Parathyroid adenoma (tissue), 2 donors: ENCODE measurements around the gene VPS72.

ENCODE experiments used
- H2AFZ ChIP-seq: fragments of 300-600 bp; sonication (generic); one replicate; pipeline ENCODE4 v1.7.0; 2017; ENCODE audit warnings: antibody characterized with exemption, mild to moderate bottlenecking
- H3K27ac ChIP-seq: fragments of 300-600 bp; sonication (generic); one replicate; pipeline ENCODE4 v1.7.0; 2017
- H3K27me3 ChIP-seq: fragments of 300-600 bp; sonication (generic); one replicate; pipeline ENCODE4 v1.7.0; 2017; ENCODE audit warnings: low read length; ENCODE audit not compliant: control insufficient read depth, insufficient read depth
- H3K36me3 ChIP-seq: fragments of 300-600 bp; sonication (generic); one replicate; pipeline ENCODE4 v1.7.0; 2017; ENCODE audit warnings: low read length; ENCODE audit not compliant: control insufficient read depth, insufficient read depth
- H3K4me1 ChIP-seq: fragments of 300-600 bp; sonication (generic); one replicate; pipeline ENCODE4 v1.7.0; 2017; ENCODE audit warnings: control low read depth
- H3K4me2 ChIP-seq: fragments of 300-600 bp; sonication (generic); one replicate; pipeline ENCODE4 v1.7.0; 2017; ENCODE audit warnings: low read length
- H3K4me3 ChIP-seq: fragments of 300-600 bp; sonication (generic); one replicate; pipeline ENCODE4 v1.7.0; 2017; ENCODE audit warnings: low read depth, low read length
- H3K79me2 ChIP-seq: fragments of 300-600 bp; sonication (generic); one replicate; pipeline ENCODE4 v1.7.0; 2017; ENCODE audit warnings: control low read depth
- H3K9ac ChIP-seq: fragments of 300-600 bp; sonication (generic); one replicate; pipeline ENCODE4 v1.7.0; 2017; ENCODE audit warnings: mild to moderate bottlenecking
- H3K9me3 ChIP-seq: fragments of 300-600 bp; sonication (generic); one replicate; pipeline ENCODE4 v1.7.0; 2017; ENCODE audit warnings: low read length; ENCODE audit not compliant: control insufficient read depth
- TF ChIP-seq, protein P1 (sequence below): fragments of 300-600 bp; sonication (generic); IDR thresholded peaks from one replicate; pipeline ENCODE4 v1.7.0; 2017; ENCODE audit warnings: antibody characterized with exemption, mild to moderate bottlenecking
- donor health status: primary hyperparathyroidism.

Gene VPS72

DNA sequence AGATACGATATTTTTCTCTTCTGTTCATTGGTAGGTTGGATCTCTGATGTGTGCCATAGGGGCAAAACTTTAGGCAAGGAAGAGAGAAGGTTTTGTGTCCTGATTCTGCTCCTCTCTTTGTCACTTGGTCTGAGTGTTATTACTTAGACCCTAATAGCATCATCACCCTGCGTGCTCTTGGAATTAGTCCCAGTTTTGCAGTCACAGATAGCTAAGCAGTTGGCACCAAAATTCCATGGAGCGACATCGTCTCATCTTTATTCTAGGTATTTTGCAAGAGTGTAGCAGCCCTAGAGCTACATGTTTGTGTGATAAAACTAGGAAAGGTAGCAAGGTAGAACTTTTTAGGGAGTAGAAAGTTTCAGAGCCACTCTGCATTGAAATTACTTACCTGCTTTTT is 32.1 kb upstream of the VPS72 start:
- Histone ChIP-seq H3K36me3 (no peaks in the 10 kb centered on the region), H3K9ac (no peak overlapping the region), H2AFZ (no peak overlapping the region), H3K4me1 (peaks cover 2% of the 10 kb centered on the region), H3K4me3 (no peak overlapping the region), H3K9me3 (no peaks in the 10 kb centered on the region), H3K4me2 (peak overlapping the region; percentile 51), H3K27me3 (no peaks in the 10 kb centered on the region), H3K27ac (no peak overlapping the region), H3K79me2 (peaks cover 2% of the 10 kb centered on the region)
- TF ChIP-seq, protein P1, sequence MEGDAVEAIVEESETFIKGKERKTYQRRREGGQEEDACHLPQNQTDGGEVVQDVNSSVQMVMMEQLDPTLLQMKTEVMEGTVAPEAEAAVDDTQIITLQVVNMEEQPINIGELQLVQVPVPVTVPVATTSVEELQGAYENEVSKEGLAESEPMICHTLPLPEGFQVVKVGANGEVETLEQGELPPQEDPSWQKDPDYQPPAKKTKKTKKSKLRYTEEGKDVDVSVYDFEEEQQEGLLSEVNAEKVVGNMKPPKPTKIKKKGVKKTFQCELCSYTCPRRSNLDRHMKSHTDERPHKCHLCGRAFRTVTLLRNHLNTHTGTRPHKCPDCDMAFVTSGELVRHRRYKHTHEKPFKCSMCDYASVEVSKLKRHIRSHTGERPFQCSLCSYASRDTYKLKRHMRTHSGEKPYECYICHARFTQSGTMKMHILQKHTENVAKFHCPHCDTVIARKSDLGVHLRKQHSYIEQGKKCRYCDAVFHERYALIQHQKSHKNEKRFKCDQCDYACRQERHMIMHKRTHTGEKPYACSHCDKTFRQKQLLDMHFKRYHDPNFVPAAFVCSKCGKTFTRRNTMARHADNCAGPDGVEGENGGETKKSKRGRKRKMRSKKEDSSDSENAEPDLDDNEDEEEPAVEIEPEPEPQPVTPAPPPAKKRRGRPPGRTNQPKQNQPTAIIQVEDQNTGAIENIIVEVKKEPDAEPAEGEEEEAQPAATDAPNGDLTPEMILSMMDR: no peak

DNA sequence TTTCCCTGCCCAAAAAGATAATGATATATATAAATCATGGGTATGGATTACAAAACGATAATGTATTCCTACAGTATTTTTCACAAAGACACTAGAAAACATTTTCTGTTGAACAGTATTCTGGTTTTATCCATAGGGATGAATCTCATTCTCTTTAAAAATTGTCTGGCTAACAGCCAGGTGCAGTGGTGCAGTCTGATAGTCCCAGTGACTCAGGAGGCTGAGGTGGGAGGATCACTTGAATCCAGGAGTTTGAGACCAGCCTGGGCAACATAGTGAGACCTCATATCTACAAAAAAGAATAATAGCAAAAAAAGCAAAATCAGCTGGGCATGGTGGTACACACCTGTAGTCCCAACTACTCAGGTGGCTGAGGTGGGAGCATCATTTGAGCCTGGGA is 31.6 kb upstream of the VPS72 start:
- Histone ChIP-seq H3K9ac (no peak overlapping the region), H3K27ac (no peak overlapping the region), H3K27me3 (no peaks in the 10 kb centered on the region), H2AFZ (no peak overlapping the region), H3K36me3 (no peaks in the 10 kb centered on the region), H3K4me3 (no peak overlapping the region), H3K4me2 (no peak overlapping the region), H3K79me2 (peaks cover 2% of the 10 kb centered on the region), H3K4me1 (peaks cover 2% of the 10 kb centered on the region), H3K9me3 (no peaks in the 10 kb centered on the region)
- TF ChIP-seq, protein P1: no peak

DNA sequence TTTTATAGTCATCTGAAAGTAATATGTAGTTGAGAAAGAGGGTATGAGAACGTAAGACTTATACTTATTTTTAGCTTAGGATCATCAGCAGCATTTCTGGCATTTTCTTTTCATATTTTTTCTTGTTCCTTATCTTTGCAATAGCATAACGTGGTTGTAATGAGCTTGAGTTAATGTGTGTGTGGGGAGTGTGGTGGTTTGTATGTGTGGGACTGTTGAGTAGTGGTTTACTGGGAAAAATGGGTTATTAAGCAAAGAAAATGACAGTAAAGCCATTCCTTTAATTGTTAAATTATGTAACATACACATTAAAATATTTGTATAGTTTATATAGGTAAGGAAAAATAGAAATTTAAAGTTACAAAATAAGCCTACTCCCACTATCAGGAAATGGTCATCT is 23.6 kb upstream of the VPS72 start:
- Histone ChIP-seq H3K79me2 (peaks cover 8% of the 10 kb centered on the region), H3K9ac (no peak overlapping the region), H3K27me3 (no peaks in the 10 kb centered on the region), H3K36me3 (no peaks in the 10 kb centered on the region), H2AFZ (no peak overlapping the region), H3K4me1 (no peaks in the 10 kb centered on the region), H3K27ac (no peak overlapping the region), H3K4me2 (peak overlapping the region; percentile 3), H3K9me3 (no peaks in the 10 kb centered on the region), H3K4me3 (no peak overlapping the region)
- TF ChIP-seq, protein P1: no peak

DNA sequence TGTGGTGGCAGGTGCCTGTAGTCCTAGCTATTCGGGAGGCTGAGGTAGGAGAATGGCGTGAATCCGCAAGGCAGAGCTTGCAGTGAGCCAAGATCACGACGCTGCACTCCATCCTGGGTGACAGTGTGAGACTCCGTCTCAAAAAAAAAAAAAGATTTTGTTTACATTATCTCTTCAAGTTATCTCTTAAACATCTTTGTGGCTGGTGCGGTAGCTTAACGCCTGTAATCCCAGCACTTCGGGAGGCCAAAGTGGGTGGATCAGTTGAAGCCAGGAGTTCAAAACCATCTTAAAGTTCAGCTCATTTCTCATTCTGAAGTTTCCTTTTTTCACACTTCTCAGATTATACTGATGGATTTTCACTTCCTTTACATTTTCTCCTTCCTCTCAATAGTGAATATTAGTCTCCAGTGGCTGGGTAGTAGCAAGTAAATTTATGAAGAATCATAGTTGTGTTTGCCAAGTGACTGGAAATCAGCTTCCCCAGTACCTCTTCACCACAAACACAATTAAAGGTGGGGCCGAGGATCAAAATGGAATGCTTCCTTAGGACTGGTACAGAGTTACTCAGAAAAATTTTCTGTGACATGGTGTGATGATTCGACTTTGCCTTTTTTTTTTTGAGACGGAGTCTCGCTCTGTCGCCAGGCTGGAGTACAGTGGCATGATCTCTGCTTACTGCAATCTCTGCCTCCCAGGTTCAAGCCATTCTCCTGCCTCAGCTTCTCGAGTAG is 22.1 kb upstream of the VPS72 start:
- Histone ChIP-seq H3K27ac (no peak overlapping the region), H3K36me3 (no peaks in the 10 kb centered on the region), H3K4me2 (no peak overlapping the region)

More for the DNA sequence above, 22.1 kb upstream of the VPS72 start:
- TF ChIP-seq, protein P1: no peak
- H3K4me3 ChIP-seq: no peak overlapping the region
- no peaks in the 10 kb centered on the region for H3K4me1 ChIP-seq
- peaks cover 8% of the 10 kb centered on the region for H3K79me2 ChIP-seq
- no peaks in the 10 kb centered on the region for H3K9me3 ChIP-seq
- no peak overlapping the region for H3K9ac ChIP-seq
- no peaks in the 10 kb centered on the region for H3K27me3 ChIP-seq
- no peak overlapping the region for H2AFZ ChIP-seq
